ENCODE data around the gene SLC8A2. TPM values are rescaled to one million over a fixed set of nuclear protein-coding genes. Genes with fewer than 3 reads are reported as not detected.
"Not testable (repeated sequence)": the region's sequence is repeated elsewhere in the genome, so short reads cannot be mapped to it uniquely, and the experiment has no call there.

SLC8A2 gene
- total RNA-seq, 2 experiments from 2014 or later = 0.13 to 0.36 TPM

DNA sequence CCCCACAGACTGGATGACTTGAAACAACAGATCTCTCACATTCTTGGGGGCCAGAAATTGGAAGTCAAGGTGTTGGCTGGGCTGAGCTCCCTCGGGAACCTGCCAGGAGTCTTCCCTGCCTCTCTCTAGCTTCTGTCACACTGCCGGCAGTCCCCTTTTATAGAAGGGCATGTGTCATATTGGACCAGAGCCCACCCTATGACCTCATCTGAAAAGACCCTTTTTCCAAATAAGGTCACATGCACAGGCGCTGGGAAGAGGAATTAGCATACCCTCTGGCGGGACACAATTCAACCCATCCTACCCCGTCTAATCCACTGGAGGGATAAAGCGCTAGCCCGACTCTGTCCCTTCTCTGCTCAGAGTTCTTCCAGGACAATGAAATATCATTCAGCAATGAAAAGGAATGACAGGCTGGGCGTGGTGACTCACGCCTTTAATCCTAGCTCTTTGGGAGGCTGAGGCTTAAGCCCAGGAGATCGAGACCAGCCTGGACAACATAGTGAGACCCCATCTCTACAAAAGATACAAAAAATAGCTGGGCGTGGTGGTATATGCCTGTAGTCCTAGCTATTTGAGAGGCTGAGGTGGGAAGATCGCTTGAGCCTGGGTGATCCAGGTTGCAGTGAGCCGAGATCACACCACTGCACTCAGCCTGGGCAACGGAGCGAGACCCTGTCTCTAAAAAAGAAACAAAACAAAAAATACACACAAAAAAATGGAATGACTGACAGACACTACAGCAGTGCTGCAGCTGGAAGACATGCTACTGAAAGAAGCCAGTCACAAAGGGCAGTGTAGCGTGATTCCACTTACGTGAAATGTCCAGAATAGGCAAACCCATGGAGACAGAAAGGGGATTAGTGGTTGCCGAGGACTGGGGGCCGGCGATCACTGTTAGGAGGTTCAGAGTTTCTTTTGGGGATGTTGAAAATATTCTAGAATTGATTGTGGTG, 80.9 kb downstream of the SLC8A2 start:
- Histone ChIP-seq H2AFZ (ENCODE audit: low read length) (peak overlapping the region; percentile 34; the same call in 1 of the 2 replicates), H3K36me3 (ENCODE audit: insufficient read depth, low read length) (no peaks in the 10 kb centered on the region), H3K27ac (ENCODE audit: low read depth, low read length, poor library complexity, severe bottlenecking) (no peak overlapping the region), H3K9me2 (ENCODE audit: insufficient read depth, low read length) (no peaks in the 10 kb centered on the region), H3K4me3 (ENCODE audit: low read depth, low read length, poor library complexity, severe bottlenecking) (no peak overlapping the region), H3K79me2 (ENCODE audit: insufficient read depth, low read depth, low read length) (no peaks in the 10 kb centered on the region), H3K9me3 (ENCODE audit: low read length) (no peaks in the 10 kb centered on the region), H3K4me1 (ENCODE audit: insufficient read depth, low read length, poor library complexity, severe bottlenecking) (peaks cover 6% of the 10 kb centered on the region), H3K4me2 (ENCODE audit: low read length) (peak overlapping the region; percentile 46), H4K20me1 (ENCODE audit: insufficient read depth, low read length) (no peaks in the 10 kb centered on the region)
- DNase-seq (ENCODE audit: low spot score) = no peak
- TF ChIP-seq, protein P1, sequence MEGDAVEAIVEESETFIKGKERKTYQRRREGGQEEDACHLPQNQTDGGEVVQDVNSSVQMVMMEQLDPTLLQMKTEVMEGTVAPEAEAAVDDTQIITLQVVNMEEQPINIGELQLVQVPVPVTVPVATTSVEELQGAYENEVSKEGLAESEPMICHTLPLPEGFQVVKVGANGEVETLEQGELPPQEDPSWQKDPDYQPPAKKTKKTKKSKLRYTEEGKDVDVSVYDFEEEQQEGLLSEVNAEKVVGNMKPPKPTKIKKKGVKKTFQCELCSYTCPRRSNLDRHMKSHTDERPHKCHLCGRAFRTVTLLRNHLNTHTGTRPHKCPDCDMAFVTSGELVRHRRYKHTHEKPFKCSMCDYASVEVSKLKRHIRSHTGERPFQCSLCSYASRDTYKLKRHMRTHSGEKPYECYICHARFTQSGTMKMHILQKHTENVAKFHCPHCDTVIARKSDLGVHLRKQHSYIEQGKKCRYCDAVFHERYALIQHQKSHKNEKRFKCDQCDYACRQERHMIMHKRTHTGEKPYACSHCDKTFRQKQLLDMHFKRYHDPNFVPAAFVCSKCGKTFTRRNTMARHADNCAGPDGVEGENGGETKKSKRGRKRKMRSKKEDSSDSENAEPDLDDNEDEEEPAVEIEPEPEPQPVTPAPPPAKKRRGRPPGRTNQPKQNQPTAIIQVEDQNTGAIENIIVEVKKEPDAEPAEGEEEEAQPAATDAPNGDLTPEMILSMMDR (conservative IDR thresholded peaks at IDR 0.05; ENCODE audit: low read length) = no peak
- no peak for TF ChIP-seq EZH2phosphoT487 (IDR thresholded peaks at IDR 0.05; ENCODE audit: borderline replicate concordance, low read depth, low read length)
- intact Hi-C loops (cut with micrococcal nuclease; ENCODE audit: unreplicated experiment) = loop anchor here (1.0 to 2.0 kb wide), 2 partner anchors 36 to 95 kb away; no protein-coding TSS in a partner anchor
- no TSS peak for BruUV-seq (replicated peaks)
- CTCF ChIA-PET (ENCODE audit: unreplicated experiment) = interaction anchor here (0.6 to 1.0 kb wide), 3 partner anchors 8 to 478 kb away, joined by 3 to 4 read pairs (median 3); no protein-coding TSS in a partner anchor
- POLR2A ChIA-PET = no interaction called here

DNA sequence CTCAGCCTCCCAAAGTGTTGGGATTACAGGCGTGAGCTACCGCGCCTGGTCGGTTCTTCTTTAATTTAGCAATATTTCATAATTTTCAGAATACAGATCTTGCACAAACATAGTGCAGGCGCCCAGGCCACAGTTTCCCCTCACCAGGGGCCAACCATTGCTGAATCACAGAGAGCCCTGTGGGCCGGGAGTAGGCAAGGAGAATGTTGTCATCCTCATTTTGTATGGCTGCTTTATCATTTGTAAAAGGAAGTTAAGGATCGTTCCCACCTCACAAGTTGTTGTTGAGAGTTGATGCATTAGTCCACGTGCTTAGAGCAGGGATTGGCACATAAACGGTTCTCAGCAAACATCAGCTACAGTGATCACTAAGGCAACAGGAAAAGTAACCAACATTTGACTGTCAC, 82.5 kb downstream of the SLC8A2 start:
- peaks cover 6% of the 10 kb centered on the region for H3K4me1 ChIP-seq (ENCODE audit: insufficient read depth, low read length, poor library complexity, severe bottlenecking)
- H3K79me2 ChIP-seq (ENCODE audit: insufficient read depth, low read depth, low read length) = no peaks in the 10 kb centered on the region
- TF ChIP-seq, protein P1 (conservative IDR thresholded peaks at IDR 0.05; ENCODE audit: low read length) = no peak
- TF ChIP-seq EZH2phosphoT487 (IDR thresholded peaks at IDR 0.05; ENCODE audit: borderline replicate concordance, low read depth, low read length) = no peak
- intact Hi-C loops (cut with micrococcal nuclease; ENCODE audit: unreplicated experiment) = no loop called here
- DNase-seq (ENCODE audit: low spot score) = no peak
- H3K36me3 ChIP-seq (ENCODE audit: insufficient read depth, low read length) = no peaks in the 10 kb centered on the region
- no peaks in the 10 kb centered on the region for H3K9me3 ChIP-seq (ENCODE audit: low read length)
- H3K4me2 ChIP-seq (ENCODE audit: low read length) = no peak overlapping the region
- H3K27ac ChIP-seq (ENCODE audit: low read depth, low read length, poor library complexity, severe bottlenecking) = no peak overlapping the region
- ChIA-PET POLR2A (no interaction called here), CTCF (ENCODE audit: unreplicated experiment) (no interaction called here)
- no TSS peak for BruUV-seq (replicated peaks)
- no peak overlapping the region for H3K4me3 ChIP-seq (ENCODE audit: low read depth, low read length, poor library complexity, severe bottlenecking)
- H4K20me1 ChIP-seq (ENCODE audit: insufficient read depth, low read length) = no peaks in the 10 kb centered on the region
- H2AFZ ChIP-seq (ENCODE audit: low read length) = no peak overlapping the region
- no peaks in the 10 kb centered on the region for H3K9me2 ChIP-seq (ENCODE audit: insufficient read depth, low read length)

DNA sequence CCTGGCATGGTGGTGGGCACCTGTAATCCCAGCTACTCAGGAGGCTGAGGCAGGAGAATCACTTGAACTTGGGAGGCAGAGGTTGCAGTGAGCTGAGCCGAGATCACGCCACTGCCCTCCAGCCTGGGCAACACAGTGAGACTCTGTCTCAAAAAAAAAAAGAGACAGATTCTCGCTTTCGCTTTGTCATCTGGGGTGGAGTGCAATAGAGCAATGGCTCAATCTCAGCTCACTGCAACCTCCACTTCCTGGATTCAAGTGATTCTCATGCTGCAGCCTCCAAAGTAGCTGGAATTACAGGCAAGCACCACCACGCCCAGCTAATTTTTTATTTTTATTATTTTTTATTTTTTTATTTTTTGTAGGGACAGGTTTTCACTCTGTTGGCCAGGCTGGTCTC, 83.0 kb downstream of the SLC8A2 start:
- H4K20me1 ChIP-seq (ENCODE audit: insufficient read depth, low read length); H3K79me2 ChIP-seq (ENCODE audit: insufficient read depth, low read depth, low read length); intact Hi-C loops (cut with micrococcal nuclease; ENCODE audit: unreplicated experiment); H3K4me3 ChIP-seq (ENCODE audit: low read depth, low read length, poor library complexity, severe bottlenecking); CTCF ChIA-PET (ENCODE audit: unreplicated experiment); H2AFZ ChIP-seq (ENCODE audit: low read length); H3K4me1 ChIP-seq (ENCODE audit: insufficient read depth, low read length, poor library complexity, severe bottlenecking); H3K9me2 ChIP-seq (ENCODE audit: insufficient read depth, low read length); H3K27ac ChIP-seq (ENCODE audit: low read depth, low read length, poor library complexity, severe bottlenecking); DNase-seq (ENCODE audit: low spot score); H3K4me2 ChIP-seq (ENCODE audit: low read length); H3K36me3 ChIP-seq (ENCODE audit: insufficient read depth, low read length); BruUV-seq (replicated peaks); POLR2A ChIA-PET; H3K9me3 ChIP-seq (ENCODE audit: low read length): not testable (repeated sequence)

DNA sequence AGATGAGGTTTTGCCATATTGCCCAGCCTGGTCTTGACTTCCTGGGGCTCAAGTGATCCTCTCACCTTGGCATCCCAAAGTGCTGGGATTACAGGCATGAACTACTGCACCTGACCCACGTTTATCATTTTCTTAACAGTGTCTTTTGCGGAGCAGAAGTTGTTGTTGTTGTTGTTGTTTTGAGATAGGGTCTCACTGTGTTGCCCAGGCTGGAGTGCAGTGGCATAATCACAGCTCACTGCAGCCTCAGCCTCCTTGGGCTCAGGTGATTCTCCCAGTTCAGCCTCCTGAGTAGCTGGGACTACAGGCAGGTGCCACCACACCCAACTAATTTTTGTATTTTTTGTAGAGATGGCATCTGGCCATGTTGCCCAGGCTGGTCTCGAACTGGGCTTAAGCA, 84.1 kb downstream of the SLC8A2 start:
- BruUV-seq (replicated peaks); POLR2A ChIA-PET; H3K4me2 ChIP-seq (ENCODE audit: low read length); H3K4me1 ChIP-seq (ENCODE audit: insufficient read depth, low read length, poor library complexity, severe bottlenecking); CTCF ChIA-PET (ENCODE audit: unreplicated experiment); H3K27ac ChIP-seq (ENCODE audit: low read depth, low read length, poor library complexity, severe bottlenecking); H4K20me1 ChIP-seq (ENCODE audit: insufficient read depth, low read length); H3K36me3 ChIP-seq (ENCODE audit: insufficient read depth, low read length); H3K79me2 ChIP-seq (ENCODE audit: insufficient read depth, low read depth, low read length); H3K4me3 ChIP-seq (ENCODE audit: low read depth, low read length, poor library complexity, severe bottlenecking); H2AFZ ChIP-seq (ENCODE audit: low read length); intact Hi-C loops (cut with micrococcal nuclease; ENCODE audit: unreplicated experiment); DNase-seq (ENCODE audit: low spot score); H3K9me2 ChIP-seq (ENCODE audit: insufficient read depth, low read length); H3K9me3 ChIP-seq (ENCODE audit: low read length): not testable (repeated sequence)

DNA sequence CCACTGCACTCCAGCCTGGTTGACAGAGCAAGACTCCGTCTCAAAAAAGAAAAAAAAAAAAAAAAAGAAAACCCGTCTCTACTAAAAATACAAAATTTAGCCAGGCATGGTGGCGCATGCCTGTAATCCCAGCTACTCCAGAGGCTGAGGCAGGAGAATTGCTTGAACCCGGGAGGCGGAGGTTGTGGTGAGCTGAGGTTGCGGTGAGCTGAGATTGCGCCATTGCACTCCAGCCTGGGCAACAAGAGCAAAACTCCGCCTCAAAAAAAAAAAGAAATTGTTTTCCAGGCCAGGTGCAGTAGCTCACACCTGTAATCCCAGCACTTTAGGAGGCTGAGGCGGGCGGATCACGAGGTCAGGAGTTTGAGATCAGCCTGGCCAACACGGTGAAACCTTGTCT, 85.1 kb downstream of the SLC8A2 start:
- CTCF ChIA-PET (ENCODE audit: unreplicated experiment); POLR2A ChIA-PET; intact Hi-C loops (cut with micrococcal nuclease; ENCODE audit: unreplicated experiment); BruUV-seq (replicated peaks); H3K4me3 ChIP-seq (ENCODE audit: low read depth, low read length, poor library complexity, severe bottlenecking); H3K79me2 ChIP-seq (ENCODE audit: insufficient read depth, low read depth, low read length); H3K9me2 ChIP-seq (ENCODE audit: insufficient read depth, low read length); H4K20me1 ChIP-seq (ENCODE audit: insufficient read depth, low read length); H3K27ac ChIP-seq (ENCODE audit: low read depth, low read length, poor library complexity, severe bottlenecking); H3K9me3 ChIP-seq (ENCODE audit: low read length); DNase-seq (ENCODE audit: low spot score); H3K36me3 ChIP-seq (ENCODE audit: insufficient read depth, low read length); H2AFZ ChIP-seq (ENCODE audit: low read length); H3K4me2 ChIP-seq (ENCODE audit: low read length): not testable (repeated sequence)
- peaks cover 11% of the 10 kb centered on the region for H3K4me1 ChIP-seq (ENCODE audit: insufficient read depth, low read length, poor library complexity, severe bottlenecking)

All from OCI-LY7 (cell line).